SK-N-SH treated with all-trans-retinoic acid at 6 μM for 48 hours (cell line): ENCODE results near the gene DOK1.

Experiments
- ARNTL ChIP-seq: fragments of 450-650 bp; formaldehyde crosslinking; IDR thresholded peaks from 2 replicates; pipeline ENCODE4 v1.5.0; 2020; ENCODE audit warnings: low read depth, mild to moderate bottlenecking, moderate library complexity, borderline replicate concordance
- CSRNP3 ChIP-seq: fragments of 250-450 bp; sonication (Bioruptor Pico); IDR thresholded peaks from 2 replicates; pipeline ENCODE4 v1.5.1; 2021; ENCODE audit warnings: mild to moderate bottlenecking, moderate library complexity
- OSR1 ChIP-seq: fragments of 250-450 bp; sonication (Bioruptor Pico); IDR thresholded peaks from 2 replicates; pipeline ENCODE4 v1.8.0; 2022; ENCODE audit warnings: moderate library complexity, mild to moderate bottlenecking, inconsistent platforms
- PATZ1 ChIP-seq: fragments of 250-450 bp; sonication (Bioruptor Pico); IDR thresholded peaks from 2 replicates; pipeline ENCODE4 v1.8.0; 2020; ENCODE audit warnings: mild to moderate bottlenecking, moderate library complexity, borderline replicate concordance
- PPARA ChIP-seq: fragments of 250-450 bp; sonication (Bioruptor Pico); IDR thresholded peaks from 2 replicates; pipeline ENCODE4 v1.5.0; 2020; ENCODE audit warnings: mild to moderate bottlenecking, borderline replicate concordance
- TCF4 ChIP-seq: fragments of 250-450 bp; sonication (Bioruptor Pico); IDR thresholded peaks from 2 replicates; pipeline ENCODE4 v1.8.0; 2021; ENCODE audit warnings: mild to moderate bottlenecking, moderate library complexity, borderline replicate concordance
- TOX ChIP-seq: fragments of 250-450 bp; sonication (Bioruptor Pico); IDR thresholded peaks from 2 replicates; pipeline ENCODE4 v1.8.0; 2021; ENCODE audit warnings: mild to moderate bottlenecking, moderate library complexity, borderline replicate concordance
- ZC3H10 ChIP-seq: fragments of 250-450 bp; sonication (Bioruptor Pico); IDR thresholded peaks from 2 replicates; pipeline ENCODE4 v1.5.1; 2021; ENCODE audit warnings: mild to moderate bottlenecking, moderate library complexity
- ZFP3 ChIP-seq: fragments of 250-450 bp; sonication (Bioruptor Pico); IDR thresholded peaks from 2 replicates; pipeline ENCODE4 v1.5.0; 2020; ENCODE audit warnings: mild to moderate bottlenecking, moderate library complexity
- ZFP30 ChIP-seq: fragments of 450-650 bp; formaldehyde crosslinking; IDR thresholded peaks from 2 replicates; pipeline ENCODE4 v1.5.0; 2022; ENCODE audit warnings: mild to moderate bottlenecking, moderate library complexity
- ZNF565 ChIP-seq: fragments of 450-650 bp; formaldehyde crosslinking; conservative IDR thresholded peaks from 2 replicates; pipeline ENCODE4 v1.5.0; 2020; ENCODE audit warnings: low read depth, mild to moderate bottlenecking, moderate library complexity

- no peak for TF ChIP-seq TCF4
- TF ChIP-seq TOX (CRISPR knock-in tag), result no peak
- TF ChIP-seq PATZ1 (CRISPR knock-in tag), result no peak
- TF ChIP-seq ARNTL, result no peak
- TF ChIP-seq ZFP30 (CRISPR knock-in tag), result no peak
- TF ChIP-seq OSR1 (CRISPR knock-in tag), result no peak
- no peak for TF ChIP-seq ZNF565
- no peak for TF ChIP-seq PPARA (CRISPR knock-in tag)
- TF ChIP-seq ZC3H10 (CRISPR knock-in tag), result no peak
- no peak for TF ChIP-seq ZFP3 (CRISPR knock-in tag)
- no peak for TF ChIP-seq CSRNP3 (CRISPR knock-in tag)
These were observed 1.4 kb upstream of the DOK1 start for GRCh38 chr2:74552914-74553811.
